ENCODE measurements around the gene UNC5B.

Gene UNC5B

DNA sequence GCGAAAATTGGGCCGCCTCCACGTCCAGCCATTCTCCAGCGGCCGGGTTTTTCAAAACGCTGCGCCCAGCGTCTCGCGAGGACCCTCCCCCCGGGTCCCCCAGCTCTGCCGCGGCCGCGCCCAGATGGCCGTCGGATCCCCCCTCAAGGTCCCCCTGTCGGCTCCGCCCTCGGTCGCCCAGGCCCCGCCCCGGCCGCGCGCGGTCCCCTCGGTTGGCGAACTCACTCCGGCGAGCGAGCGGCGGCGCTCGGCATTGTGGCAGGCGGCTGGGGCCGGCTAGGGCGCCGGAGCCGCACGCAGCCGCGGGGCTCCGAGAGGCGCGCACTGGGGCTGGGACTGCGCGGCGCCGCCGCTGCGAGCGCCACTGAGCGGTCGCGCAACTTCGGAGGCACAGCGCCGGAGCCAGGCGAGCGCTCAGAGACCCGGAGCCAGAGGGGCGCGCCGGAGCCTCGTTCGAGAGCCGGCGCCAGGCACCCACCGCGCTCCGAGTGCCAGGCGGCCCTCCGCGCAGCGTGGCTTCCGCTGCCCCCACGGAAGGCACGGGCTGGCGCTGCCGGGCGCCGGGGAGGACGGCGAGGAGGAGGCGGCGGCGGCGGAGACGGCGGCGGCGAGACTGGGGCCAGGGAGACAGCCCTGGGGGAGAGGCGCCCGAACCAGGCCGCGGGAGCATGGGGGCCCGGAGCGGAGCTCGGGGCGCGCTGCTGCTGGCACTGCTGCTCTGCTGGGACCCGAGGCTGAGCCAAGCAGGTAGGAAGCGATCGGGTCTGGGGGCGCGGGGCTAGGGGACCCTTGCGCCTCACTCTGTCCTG is at the start of gene UNC5B:
Gene UNC5B (plus strand): TSS at position 253 of the 809 bp plus-strand sequence. CDS start 416 bp downstream, at position 669.
- DNase-seq, result peak; percentile 73 to 97 (median 94)
- intact Hi-C loops (cut with DNase I), result loop anchor here (5.0 kb wide), 1 partner anchor 50 kb away; no protein-coding TSS in a partner anchor

DNA sequence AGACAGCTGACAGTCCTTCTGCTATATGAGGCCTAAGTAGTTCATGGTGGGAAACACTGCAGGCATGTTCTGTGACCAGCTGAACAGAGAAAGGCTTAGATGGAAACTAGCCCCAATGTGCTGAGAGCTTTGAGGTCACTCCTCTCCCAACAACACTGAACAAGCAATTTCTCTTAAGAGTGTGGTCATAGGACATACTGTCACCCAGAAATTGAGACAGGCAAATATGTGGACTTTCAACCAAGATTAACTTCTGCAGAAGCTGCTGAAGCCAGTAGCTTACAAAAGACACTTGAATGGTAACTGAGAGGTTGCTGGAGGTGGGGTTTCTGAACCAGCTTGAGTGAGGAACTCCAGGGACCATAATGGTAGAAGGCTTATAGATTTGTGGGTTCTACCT is 38.9 kb upstream of the UNC5B start:
- intact Hi-C loops (cut with DNase I), result no loop called here

DNA sequence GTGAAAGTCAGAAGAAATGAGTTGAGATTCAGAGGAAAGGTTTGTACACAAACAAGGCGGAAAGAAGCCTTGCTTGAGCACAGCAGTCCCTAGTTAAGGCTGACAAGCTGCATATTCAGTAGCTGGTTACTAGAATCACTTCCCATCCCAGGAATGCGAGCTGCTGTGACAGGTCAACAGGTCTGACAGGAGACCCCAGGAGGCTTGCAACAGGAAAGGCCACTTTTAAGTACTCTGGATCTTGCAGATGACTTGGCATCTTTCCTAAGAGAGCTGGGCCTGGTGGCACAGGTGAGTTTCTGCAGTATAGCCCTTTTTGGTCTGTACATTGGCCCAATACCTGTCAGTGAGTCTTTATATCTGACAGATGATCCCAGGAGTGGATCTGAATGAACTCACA is 35.7 kb upstream of the UNC5B start:
- intact Hi-C loops (cut with DNase I), result no loop called here
- no peak for DNase-seq

More for the DNA sequence above, 38.9 kb upstream of the UNC5B start:
- DNase-seq, result no peak

DNA sequence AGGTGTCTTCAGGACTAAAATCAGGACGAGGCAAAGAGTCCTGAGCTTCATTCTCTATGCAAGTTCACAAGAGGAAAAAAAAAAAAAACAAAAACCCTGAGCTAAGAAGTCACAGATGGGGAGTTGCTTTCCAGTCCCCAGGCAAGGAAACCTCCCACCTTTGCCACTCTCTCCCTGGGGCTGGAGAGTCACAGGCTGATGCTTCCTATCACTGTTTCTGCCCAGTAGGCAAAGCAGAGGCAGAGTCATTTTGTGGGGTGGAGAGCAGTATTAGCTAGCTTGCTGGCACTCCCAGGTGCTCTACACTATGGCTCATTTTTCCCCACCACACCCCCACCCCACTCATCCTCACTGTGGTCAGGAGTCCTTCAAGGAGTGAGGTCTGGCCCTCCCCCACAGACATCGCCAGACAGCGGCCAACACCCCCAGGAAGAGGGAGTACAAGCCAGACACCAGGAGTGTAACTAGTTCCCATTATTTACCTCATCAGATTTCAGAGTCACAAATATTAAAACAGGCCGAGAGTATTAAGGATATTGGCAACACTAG is 34.6 kb upstream of the UNC5B start:
- no peak for DNase-seq
- intact Hi-C loops (cut with DNase I), result no loop called here

DNA sequence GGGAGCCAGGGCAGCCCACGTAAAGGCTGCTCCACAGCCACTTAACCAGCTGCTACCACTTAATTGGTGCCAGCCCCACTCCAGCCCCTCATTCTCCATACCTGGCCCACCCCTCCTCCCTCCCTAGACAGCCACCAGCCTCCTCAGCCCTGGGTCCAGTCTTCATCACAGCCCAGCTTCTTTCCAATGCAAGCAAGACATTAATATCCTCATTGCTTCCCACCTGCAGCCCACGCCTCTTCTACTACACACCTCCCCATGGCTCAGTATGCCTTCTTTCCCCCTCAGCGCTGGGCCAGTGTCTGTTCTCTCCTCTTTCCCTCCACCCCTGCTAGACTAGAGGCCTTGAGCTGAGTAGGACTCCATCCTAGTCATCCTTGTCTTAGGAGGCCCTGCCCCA is 33.5 kb upstream of the UNC5B start:
- intact Hi-C loops (cut with DNase I), result no loop called here
- DNase-seq, result no peak

DNA sequence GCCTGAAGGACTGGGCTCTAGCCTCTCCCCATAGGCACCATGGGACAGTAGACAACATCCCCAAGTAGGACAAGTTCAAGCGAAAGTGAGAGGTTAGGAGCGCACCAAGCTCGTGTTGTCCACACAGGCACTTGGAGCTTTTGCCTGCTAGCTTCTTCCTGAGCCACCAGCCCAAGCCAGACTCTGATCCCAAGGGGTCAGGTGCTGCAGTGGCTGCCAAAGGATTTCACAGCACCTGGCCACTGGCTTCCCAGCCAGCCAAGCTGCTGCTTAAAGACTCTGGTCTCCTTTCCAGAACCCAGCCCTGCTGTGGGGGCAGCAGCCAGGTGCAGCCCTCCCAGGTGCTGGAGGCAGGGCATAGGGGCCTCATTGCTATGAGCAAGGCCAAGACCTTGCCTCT is 33.0 kb upstream of the UNC5B start:
- no peak for DNase-seq
- intact Hi-C loops (cut with DNase I), result no loop called here

DNA sequence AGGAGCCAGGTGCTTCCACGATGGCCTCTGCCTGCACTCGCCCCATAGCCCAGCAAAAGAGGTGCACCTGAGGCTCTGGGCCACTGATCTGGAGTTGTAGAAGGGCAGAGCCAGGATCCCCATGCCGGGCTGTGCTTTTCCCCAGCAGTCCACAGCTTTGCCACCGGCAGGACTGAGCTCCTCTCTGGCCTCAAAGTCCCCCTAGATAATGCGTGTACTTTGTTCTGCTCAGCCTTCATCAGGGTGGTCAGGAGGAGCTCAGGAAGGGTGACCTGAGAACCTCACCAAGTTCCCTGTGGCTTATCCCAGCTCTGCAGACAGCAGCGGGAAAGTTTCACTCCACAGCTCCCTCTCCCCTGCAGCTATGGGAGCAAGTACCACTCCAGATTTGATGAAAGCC is 27.9 kb upstream of the UNC5B start:
- DNase-seq, result no peak
- intact Hi-C loops (cut with DNase I), result no loop called here

DNA sequence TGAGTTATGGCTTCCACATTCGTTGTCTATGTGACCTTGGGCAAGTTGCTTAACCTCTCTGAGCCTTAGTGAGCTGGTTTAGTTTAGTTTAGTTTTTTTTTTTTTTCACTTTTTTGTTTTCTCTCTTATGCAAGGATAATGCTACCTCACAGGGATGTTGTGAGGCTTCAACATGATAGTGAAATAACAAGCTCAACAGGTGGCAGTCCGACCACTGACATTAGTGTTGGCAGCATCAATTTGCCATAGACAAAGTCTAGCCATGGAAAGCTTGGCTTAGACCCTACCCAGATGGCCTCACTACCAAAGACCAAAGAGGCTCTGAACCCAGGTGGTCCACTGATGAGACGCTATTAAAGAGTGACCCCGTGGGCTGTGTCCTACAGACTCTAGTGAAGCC is 27.2 kb upstream of the UNC5B start:
- no peak for DNase-seq
- intact Hi-C loops (cut with DNase I), result no loop called here

DNA sequence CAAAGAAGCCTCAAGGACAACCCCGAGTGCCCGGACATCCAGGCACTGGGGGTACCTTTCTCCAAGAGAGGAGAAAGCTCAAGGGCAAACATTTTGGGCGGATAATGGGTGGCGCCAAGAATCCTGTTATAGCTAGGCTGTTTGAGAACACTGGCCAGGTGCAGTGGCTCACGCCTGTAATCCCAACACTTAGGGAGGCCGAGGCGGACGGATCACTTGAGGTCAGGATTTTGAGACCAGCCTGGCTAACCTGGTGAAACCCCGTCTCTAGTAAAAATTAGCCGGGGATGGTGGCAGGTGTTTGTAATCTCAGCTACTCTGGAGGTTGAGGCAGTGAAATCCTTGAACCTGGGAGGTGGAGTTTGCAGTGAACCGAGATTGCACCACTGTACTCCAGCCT is 25.2 kb upstream of the UNC5B start:
- no peak for DNase-seq
- intact Hi-C loops (cut with DNase I), result no loop called here

DNA sequence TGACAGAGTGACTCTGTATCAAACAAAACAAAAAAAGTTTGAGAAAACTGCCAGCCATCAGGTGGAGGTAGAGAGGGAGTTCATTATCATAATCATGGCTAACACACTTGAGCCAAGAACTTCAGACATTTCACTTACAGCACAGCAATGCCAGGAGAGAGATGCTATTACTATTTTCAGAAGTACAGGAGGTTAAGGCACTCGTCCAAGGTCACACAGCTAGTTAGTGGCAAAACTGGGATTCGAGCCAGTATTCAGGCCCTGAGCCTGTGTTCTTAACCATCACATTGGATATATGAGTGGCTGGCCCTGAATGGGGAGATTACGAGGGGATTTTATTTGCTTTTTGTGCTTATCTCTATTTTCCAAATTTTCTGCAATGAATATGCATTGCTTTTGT is 24.8 kb upstream of the UNC5B start:
- DNase-seq, result no peak
- intact Hi-C loops (cut with DNase I), result no loop called here

DNA sequence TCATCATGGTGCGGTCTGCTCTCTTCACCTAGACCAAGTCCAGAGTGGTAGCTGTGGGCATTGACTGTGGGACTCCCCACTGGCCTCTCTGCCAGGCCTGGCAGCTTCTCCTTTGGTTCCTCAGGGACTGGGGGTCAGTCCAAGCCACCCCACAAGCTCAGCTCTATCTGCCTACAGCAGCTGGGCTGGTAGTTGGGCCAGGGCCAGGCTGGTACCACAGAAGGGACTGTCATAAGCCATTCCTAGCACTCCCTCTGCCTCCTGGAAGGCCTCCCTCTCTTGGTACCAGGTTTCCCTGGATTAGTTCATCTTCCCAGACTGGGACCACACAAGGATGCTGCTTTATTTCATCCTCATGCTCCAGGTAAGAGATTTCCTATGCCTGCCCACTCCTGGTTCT is 24.2 kb upstream of the UNC5B start:
- intact Hi-C loops (cut with DNase I), result no loop called here
- DNase-seq, result peak in 39 of 42 donors; percentile 18 to 77 (median 55)

DNA sequence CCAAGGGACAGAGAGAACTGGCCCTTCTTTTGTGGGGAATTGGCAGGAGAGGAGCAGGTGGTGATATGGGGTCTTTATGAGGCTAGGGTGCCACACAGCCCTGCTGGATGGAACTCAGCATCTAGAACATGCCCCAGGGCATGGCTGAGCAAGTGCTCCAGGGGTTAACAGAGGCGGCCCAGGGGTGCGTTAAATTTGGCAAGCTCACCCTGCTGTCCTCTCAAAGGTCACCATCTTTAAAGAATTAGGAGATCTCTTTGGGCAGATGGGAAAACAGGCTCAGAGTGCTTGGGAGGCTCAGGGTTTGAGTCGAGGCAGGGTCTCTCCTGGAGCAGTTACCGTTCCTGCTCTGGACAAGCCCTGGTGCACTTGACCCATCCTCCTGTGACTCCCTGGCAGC is 21.4 kb upstream of the UNC5B start:
- intact Hi-C loops (cut with DNase I), result no loop called here
- DNase-seq, result peak in 1 of 42 donors; percentile 18

DNA sequence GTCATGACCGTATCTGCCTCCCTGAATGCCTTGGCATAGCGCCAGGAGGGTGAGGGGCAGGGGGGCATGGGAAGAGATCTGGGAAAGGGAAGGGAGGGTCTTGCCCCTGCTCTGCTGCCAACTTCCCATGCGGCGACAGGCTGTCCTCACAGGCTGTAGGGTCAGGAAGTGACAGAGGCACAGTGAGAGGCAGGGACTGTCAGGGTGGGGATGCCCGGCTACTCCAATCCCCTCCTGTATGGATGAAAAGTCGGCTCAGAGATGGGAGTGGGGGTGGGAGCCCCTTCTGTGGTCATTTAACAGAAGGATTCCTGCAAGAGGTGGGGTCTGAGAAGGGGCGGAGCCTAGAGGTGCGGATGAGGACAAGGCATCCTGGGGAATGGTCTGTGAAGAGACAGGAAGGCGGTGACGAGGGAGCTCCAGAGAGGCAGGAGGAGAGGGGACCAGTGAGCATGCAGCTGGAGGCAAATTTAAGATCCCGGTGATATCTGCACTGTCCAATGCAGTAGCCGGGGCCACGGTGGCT is 20.8 kb upstream of the UNC5B start:
- intact Hi-C loops (cut with DNase I), result no loop called here
- no peak for DNase-seq

DNA sequence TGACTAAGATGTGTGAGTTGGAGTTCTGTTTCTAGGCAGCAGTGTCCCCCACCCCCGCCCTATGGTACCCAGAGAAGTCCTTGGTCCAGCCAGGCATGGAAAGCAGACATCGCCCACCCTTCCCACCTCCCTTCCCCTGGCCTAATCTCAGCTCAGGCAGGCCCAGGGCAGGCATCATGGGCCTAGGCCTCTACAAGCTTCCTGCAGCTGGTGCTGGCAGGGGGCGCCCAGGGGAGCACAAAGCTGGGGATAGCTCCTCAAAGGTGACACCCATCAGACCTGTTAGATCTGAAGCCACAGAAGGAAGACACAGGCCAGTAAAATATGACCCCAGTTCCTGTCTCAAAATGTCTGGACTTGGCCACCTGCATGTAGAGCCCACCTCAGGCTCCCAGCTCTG is 18.9 kb upstream of the UNC5B start:
- intact Hi-C loops (cut with DNase I), result no loop called here

DNA sequence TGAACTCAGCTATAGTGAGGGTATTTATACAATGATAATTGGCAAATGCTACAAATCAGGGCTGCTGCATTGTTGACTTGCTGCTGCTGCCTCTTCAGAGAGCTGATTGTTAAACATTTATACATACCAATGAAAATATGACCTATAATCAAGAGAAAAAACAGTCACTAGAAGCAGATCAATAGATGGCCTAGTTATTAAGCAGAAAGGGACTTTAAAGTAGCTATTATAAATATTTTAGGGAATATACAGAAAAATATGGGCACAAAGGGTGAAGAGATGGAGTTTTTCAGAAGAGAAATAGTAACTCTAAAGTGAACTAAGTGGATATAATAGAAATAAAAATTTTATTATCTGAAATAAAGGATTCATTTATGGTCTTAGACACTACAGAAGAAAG is 14.4 kb upstream of the UNC5B start:
- DNase-seq, result no peak
- intact Hi-C loops (cut with DNase I), result no loop called here

More for the DNA sequence above, 18.9 kb upstream of the UNC5B start:
- no peak for DNase-seq

DNA sequence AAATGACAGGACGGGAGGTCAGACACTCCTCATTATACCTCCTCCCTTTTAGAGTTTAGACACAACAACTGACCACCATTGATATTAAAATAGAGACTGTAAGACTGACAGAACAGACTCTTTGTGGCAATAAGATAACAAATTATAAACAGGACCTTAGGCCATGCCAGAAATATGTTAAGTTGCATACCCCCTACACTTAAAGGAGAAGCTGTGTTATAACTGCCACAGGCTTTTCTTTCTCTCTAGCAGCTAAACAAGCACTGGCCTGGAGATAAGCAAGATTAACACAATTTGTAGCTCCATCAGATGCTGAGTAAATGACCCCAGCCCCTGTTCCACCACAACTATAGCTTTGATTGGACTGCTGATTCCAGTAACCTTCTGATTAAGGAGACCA is 10.5 kb upstream of the UNC5B start:
- intact Hi-C loops (cut with DNase I), result loop anchor here (10.0 kb wide), 1 partner anchor 277 kb away; no protein-coding TSS in a partner anchor
- DNase-seq, result no peak

DNA sequence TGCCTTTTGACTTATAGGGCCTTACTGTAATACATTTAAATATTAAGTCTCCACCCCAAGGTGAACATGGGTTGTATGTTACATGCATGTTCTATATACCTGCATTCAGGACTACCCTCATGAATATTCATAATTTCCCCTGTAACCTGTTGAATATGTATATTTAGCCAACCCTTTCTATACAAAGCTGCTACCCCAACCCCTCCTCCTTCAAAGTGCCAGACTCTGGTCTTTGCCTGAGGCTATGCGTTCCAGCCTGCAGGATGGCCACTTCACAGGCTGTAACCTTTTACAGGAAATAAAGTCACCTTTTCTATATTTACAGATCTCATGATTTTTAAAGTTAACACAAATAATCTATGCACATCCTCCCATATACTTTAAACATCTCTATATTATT is 10.1 kb upstream of the UNC5B start:
- DNase-seq, result no peak
- intact Hi-C loops (cut with DNase I), result loop anchor here (10.0 kb wide), 1 partner anchor 278 kb away; no protein-coding TSS in a partner anchor

DNA sequence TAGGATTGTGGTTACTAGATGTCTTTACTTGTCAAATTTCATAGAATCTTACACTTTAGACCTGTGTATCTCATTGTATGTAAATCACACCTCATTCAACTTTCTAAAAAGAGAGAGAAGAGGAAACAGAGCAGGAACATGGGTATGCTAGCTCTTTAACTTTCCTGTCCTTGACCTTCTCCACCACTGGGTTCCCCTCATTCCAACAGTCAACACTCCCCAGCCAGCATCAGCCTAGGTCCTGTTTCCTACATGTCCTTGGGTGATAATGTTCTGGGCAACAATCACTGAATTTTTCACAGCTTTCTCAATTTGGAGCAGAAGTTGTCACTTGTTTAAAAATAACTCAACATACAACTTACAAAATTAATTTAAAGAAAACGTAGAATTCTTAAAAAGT is 9.2 kb upstream of the UNC5B start:
- intact Hi-C loops (cut with DNase I), result loop anchor here (10.0 kb wide), 1 partner anchor 278 kb away; no protein-coding TSS in a partner anchor

DNA sequence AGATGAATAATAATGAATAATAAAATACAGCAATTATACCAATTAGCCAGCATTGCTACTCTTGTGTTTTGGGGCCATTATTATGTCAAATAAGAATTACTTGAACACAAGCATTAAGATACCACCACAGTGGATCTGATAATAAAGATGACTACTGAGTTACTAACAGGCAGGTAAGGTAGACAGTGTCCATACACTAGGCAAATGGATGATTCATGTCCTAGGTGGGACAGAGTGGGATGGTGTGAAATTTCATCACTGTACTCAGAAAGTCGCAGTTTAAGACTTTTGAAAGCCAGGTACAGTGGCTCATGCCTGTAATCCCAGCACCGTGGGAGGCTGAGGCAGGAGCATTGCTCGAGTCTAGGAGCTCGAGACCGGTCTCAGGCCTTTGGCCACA is 8.7 kb upstream of the UNC5B start:
- intact Hi-C loops (cut with DNase I), result loop anchor here (10.0 kb wide), 1 partner anchor 279 kb away; no protein-coding TSS in a partner anchor
- peak in 1 of 42 donors; percentile 21 for DNase-seq

More for the DNA sequence above, 9.2 kb upstream of the UNC5B start:
- peak in 1 of 42 donors; percentile 3 for DNase-seq

DNA sequence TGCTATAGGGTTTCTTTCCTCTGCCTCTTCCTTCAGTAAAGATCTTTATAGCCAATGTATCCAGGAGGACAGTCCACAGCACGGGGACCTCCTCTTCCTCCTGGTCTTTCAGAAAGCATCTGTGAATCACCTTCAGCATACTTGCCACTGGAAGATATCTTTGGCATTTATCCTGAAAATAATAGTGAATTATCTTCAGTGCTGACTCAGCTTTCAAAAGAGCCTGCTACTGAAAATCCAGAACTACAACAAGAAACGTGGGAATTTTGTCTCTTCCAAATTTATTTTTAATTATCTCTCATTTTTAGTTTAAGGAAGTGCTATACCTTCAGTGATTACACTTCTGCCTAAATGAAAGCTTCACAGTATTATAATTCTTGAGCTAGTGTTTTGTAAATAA is 7.6 kb upstream of the UNC5B start:
- peak in 1 of 42 donors; percentile 9 for DNase-seq
- intact Hi-C loops (cut with DNase I), result loop anchor here (10.0 kb wide), 1 partner anchor 280 kb away; no protein-coding TSS in a partner anchor
